Ascending aorta (tissue), 2 donors: Measurements from ENCODE around the gene MLN. TPM values are rescaled to one million over a fixed set of nuclear protein-coding genes. Genes with fewer than 3 reads are reported as not detected.

Experiments
- DNase-seq, 2 donors: peaks; one replicate each; pipeline ENCODE4 v3.0.0-alpha.2; 2019; ENCODE audit warnings: low spot score in 2 of 2
- H3K27ac ChIP-seq, 2 donors: fragments of 200-600 bp; sonication (generic); one replicate each; pipeline ENCODE4 v1.5.1; 2016 to 2017; ENCODE audit warnings: mild to moderate bottlenecking in 1 of 2
- H3K27me3 ChIP-seq: fragments of 200-600 bp; sonication (generic); one replicate; pipeline ENCODE4 v1.5.1; 2017
- H3K36me3 ChIP-seq, 2 donors: fragments of 200-600 bp; sonication (generic); one replicate each; pipeline ENCODE4 v1.5.1; 2016
- H3K4me1 ChIP-seq, 2 donors: fragments of 200-600 bp; sonication (generic); one replicate each; pipeline ENCODE4 v1.5.1; 2016 to 2017; ENCODE audit warnings: mild to moderate bottlenecking in 1 of 2
- H3K4me3 ChIP-seq, 2 donors: fragments of 200-600 bp; sonication (generic); one replicate each; pipeline ENCODE4 v1.5.1; 2016 to 2017; ENCODE audit warnings: mild to moderate bottlenecking in 1 of 2
- H3K9me3 ChIP-seq, 2 donors: fragments of 200-600 bp; sonication (generic); one replicate each; pipeline ENCODE4 v1.5.1; 2016
- CTCF ChIP-seq, 3 experiments: fragments of 200-600 bp in 2 of 3; fragments of 450-650 bp in 1 of 3; sonication (generic) in 2 of 3; IDR thresholded peaks; one replicate each; pipeline ENCODE4 v1.5.1; 2016 to 2019; ENCODE audit warnings: antibody characterized with exemption in 3 of 3, mild to moderate bottlenecking in 1 of 3, moderate library complexity in 1 of 3
- intact Hi-C: fragments of 100-400 bp; cut with DNase I; formaldehyde crosslinking; loops from one replicate; pipeline ENCODE4 v1.15.1; 2023
- total RNA-seq: library from RNA; depleted of rRNA; stranded (reverse); fragments of >200 nt; gene quantifications from one replicate; pipeline ENCODE4 v1.1.0, GENCODE V29; 2016

MLN gene
- total RNA-seq, 1 donor from 2014 or later, result not detected

GRCh38 chr6:33815854-33816253 lies 12.1 kb upstream of the MLN start:
- no peaks in the 10 kb centered on the region for H3K36me3 ChIP-seq
- no peaks in the 10 kb centered on the region for H3K9me3 ChIP-seq
- no peak for DNase-seq
- no peaks in the 10 kb centered on the region for H3K4me1 ChIP-seq
- intact Hi-C loops, result no loop called here
- H3K4me3 ChIP-seq, result no peak overlapping the region
- H3K27me3 ChIP-seq, result no peaks in the 10 kb centered on the region
- H3K27ac ChIP-seq, result no peak overlapping the region
- TF ChIP-seq CTCF (IDR thresholded peaks at IDR 0.05), result no peak

DNA sequence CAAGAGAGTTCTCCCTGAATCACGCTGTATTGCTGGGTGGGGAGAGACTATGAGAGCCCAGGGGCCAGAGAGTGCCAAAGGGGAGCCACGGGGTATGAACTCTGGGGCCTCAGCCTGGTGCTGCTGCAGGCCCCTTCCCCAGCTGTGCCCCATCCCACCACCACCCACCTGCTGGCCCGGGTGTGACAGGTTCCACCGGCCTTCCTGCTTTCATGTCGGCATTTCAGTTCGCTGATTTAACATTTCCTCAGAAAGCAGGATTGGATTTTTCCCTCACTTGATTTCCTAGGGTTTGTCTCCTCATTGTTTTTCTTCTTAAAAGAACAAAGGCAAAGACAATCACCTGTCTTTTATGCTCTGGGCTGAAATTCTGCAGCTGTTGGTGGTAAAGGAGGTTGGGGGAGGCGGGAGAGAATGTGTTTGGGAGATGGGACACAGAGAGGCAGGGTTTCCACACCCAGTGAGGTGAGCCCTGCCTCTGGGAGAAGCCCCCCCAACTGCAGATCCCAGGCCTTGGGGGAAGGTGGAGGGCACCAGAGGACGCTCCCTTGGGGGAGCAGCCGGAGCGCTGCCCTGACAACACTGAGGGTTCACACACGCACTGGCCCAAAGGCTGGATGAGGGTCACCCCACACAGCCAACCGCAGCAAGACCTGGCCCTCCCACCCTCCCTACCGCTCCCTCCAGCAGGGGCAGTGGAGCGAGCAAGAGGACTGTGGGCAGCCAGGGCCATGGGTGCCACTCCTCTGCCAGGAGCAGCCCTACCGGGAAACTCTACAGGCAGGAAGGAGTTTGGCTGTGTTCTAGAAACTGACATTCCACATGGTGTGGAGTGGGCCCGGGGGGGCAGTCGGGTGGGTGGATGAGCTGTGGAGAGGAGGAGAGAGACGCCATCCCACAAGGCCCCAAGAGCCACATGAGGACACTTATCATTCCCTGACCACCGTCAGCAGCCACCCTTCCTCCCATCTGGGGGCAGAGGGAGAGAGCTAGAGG lies 10.5 kb upstream of the MLN start:
- no peaks in the 10 kb centered on the region for H3K36me3 ChIP-seq
- TF ChIP-seq CTCF (IDR thresholded peaks at IDR 0.05), result no peak
- H3K4me1 ChIP-seq, result no peaks in the 10 kb centered on the region
- H3K9me3 ChIP-seq, result no peaks in the 10 kb centered on the region
- no peak overlapping the region for H3K27ac ChIP-seq
- intact Hi-C loops, result no loop called here
- no peak overlapping the region for H3K4me3 ChIP-seq
- no peaks in the 10 kb centered on the region for H3K27me3 ChIP-seq
- no peak for DNase-seq

DNA sequence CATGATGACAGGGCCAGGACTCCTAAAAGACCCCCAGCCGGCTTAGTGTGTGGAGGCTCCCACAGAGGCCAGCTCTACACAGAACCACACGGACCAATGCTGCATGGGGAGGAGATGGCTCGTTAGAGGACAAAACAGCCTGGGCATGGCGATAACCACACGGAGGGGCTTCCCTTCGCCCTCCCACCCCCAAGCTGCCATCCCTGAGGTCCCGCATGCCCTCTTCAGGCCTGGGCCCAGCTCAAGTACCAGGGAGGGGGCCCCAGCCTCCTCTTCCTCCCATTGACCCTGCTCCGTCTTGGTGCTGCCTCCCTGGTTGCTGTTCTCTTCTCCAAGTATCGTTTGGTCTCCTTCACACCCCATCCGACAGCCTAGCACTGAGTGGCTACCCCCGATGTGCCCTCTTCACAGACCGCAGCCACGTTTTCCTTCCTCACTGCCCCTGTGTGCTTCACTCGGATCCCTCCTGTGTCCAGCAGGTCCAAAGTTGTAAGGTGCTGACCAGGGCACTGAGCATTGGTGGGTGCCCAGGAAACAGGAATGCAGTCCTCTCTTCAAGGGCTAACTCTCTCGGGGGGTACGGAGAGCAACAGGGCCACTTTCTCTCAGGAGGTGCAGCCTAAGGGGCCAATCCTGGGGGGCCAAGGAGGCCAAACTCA lies 9.6 kb upstream of the MLN start:
- no peaks in the 10 kb centered on the region for H3K9me3 ChIP-seq
- no peaks in the 10 kb centered on the region for H3K4me1 ChIP-seq
- no peaks in the 10 kb centered on the region for H3K27me3 ChIP-seq
- H3K27ac ChIP-seq, result no peak overlapping the region
- TF ChIP-seq CTCF (IDR thresholded peaks at IDR 0.05), result no peak
- DNase-seq, result no peak
- no peak overlapping the region for H3K4me3 ChIP-seq
- no peaks in the 10 kb centered on the region for H3K36me3 ChIP-seq
- intact Hi-C loops, result no loop called here

GRCh38 chr6:33812669-33813068 lies 8.9 kb upstream of the MLN start:
- no peak for DNase-seq
- H3K9me3 ChIP-seq, result no peaks in the 10 kb centered on the region
- no peaks in the 10 kb centered on the region for H3K4me1 ChIP-seq
- no peaks in the 10 kb centered on the region for H3K27me3 ChIP-seq
- H3K36me3 ChIP-seq, result no peaks in the 10 kb centered on the region
- no peak for TF ChIP-seq CTCF (IDR thresholded peaks at IDR 0.05)
- no peak overlapping the region for H3K4me3 ChIP-seq
- H3K27ac ChIP-seq, result no peak overlapping the region
- intact Hi-C loops, result no loop called here

DNA sequence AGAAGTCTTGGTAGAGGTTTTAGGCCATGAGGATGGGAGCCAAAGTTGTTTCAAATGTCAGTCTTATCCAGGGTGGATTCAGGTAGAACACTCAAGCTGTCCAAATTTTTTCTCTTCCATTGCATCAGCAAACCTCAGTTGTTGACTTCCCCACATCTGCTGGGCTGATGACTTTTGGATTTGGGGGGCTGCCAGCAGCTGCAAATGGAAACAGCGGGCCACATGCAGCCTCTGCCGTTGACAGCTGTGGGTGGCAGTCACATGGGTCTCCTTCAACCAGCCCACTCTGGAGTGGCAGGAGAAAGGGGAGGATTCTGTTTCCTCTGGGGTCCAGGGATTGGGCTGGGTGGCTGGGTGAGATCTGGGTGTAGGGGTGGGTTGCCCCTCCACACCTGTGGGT lies 5.8 kb upstream of the MLN start:
- no peaks in the 10 kb centered on the region for H3K27me3 ChIP-seq
- H3K27ac ChIP-seq, result no peak overlapping the region
- DNase-seq, result no peak
- intact Hi-C loops, result no loop called here
- no peak for TF ChIP-seq CTCF (IDR thresholded peaks at IDR 0.05)
- no peaks in the 10 kb centered on the region for H3K36me3 ChIP-seq
- H3K4me3 ChIP-seq, result no peak overlapping the region
- H3K9me3 ChIP-seq, result no peaks in the 10 kb centered on the region
- H3K4me1 ChIP-seq, result no peaks in the 10 kb centered on the region
